ENCODE data around the gene ARHGAP23. TPM values are rescaled to one million over a fixed set of nuclear protein-coding genes. Genes with fewer than 3 reads are reported as not detected.

Gene ARHGAP23
- total RNA-seq, 1 experiment from 2014 or later, result 97.9 TPM

DNA sequence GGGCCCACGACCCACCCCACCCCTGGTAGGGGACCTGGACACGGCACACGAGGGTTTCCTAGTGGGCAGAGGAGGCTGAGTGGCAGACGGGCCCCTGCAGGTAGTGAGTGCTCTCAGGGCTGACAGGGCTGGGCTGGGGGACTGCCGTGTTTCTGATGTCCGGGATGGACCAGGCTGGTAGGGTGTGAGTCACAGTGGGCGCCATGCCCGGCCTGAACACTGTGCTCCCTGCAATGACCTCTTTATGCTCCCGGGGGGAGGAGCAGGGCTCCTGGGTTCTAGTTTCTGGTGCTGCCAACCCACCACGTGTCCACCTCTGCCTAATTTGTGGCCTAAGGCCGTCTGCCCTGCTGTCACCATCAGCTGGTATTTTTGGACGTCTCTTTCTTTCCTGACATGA, 26.3 kb downstream of the ARHGAP23 start:
- Histone ChIP-seq H3K18ac (ENCODE audit: insufficient read length, low read depth, low read length) (no peak overlapping the region), H4K5ac (ENCODE audit: insufficient read length, low read depth, low read length) (no peak overlapping the region), H3K23ac (ENCODE audit: insufficient read length, low read depth, low read length) (no peak overlapping the region), H3K9ac (ENCODE audit: extremely low read depth, insufficient read length, low read length) (no peak overlapping the region), H3K9me3 (ENCODE audit: control insufficient read depth, low read depth, low read length) (no peaks in the 10 kb centered on the region), H4K20me1 (ENCODE audit: control insufficient read depth, insufficient read depth, insufficient read length) (peaks cover 1% of the 10 kb centered on the region), H2BK20ac (ENCODE audit: low read depth, low read length, poor library complexity, severe bottlenecking) (no peak overlapping the region), H3K4me2 (ENCODE audit: insufficient read depth, insufficient read length, low read length) (peak overlapping the region; percentile 57), H2BK120ac (ENCODE audit: low read depth, low read length, poor library complexity, severe bottlenecking) (no peak overlapping the region), H2BK5ac (ENCODE audit: insufficient read length, low read length) (no peak overlapping the region), H2AK5ac (ENCODE audit: insufficient read length, low read length) (no peak overlapping the region), H3K27me3 (ENCODE audit: insufficient read depth, low read length) (no peaks in the 10 kb centered on the region), H4K8ac (replicated peaks; ENCODE audit: insufficient read length, low read depth, low read length) (no peak overlapping the region), H2AFZ (ENCODE audit: low read length) (no peak overlapping the region), H2BK12ac (ENCODE audit: insufficient read length, low read depth, low read length) (no peak overlapping the region), H3K56ac (ENCODE audit: insufficient read length, low read depth, low read length) (no peak overlapping the region), H3K4me1 (ENCODE audit: insufficient read depth, low read length) (peaks cover 24% of the 10 kb centered on the region), H3K4ac (ENCODE audit: low read depth, low read length) (no peak overlapping the region), H3K79me2 (ENCODE audit: insufficient read depth, low read length) (peaks cover 26% of the 10 kb centered on the region; the same call in 1 of the 2 replicates), H3K23me2 (ENCODE audit: insufficient read length, low read depth, low read length, poor library complexity, severe bottlenecking) (peaks cover 19% of the 10 kb centered on the region), H3K27ac (ENCODE audit: insufficient read length, low read depth, low read length) (no peak overlapping the region), H4K91ac (ENCODE audit: insufficient read length, low read depth, low read length) (no peak overlapping the region), H3T11ph (ENCODE audit: low read length) (no peak overlapping the region), H3K79me1 (ENCODE audit: insufficient read depth, low read depth, low read length, poor library complexity, severe bottlenecking) (peaks cover 2% of the 10 kb centered on the region), H3K14ac (ENCODE audit: insufficient read depth, low read length) (no peak overlapping the region; the same call in 1 of the 2 replicates), H2BK15ac (ENCODE audit: low read depth, low read length) (no peak overlapping the region)
- H3K4me1 Mint-ChIP-seq, result peaks cover 55 to 65% of the 10 kb centered on the region in 2 experiments
- H3K4me3 Mint-ChIP-seq, result peak overlapping the region; percentile 69 to 75
- H3K27me3 Mint-ChIP-seq (ENCODE audit: low read depth), result no peaks in the 10 kb centered on the region; the same call in 1 of the 2 replicates
- peak overlapping the region in 2 of 3 experiments; percentile 84 to 92; a peak in 3 of 7 replicates for H3K27ac Mint-ChIP-seq
- TF ChIP-seq, protein P1, sequence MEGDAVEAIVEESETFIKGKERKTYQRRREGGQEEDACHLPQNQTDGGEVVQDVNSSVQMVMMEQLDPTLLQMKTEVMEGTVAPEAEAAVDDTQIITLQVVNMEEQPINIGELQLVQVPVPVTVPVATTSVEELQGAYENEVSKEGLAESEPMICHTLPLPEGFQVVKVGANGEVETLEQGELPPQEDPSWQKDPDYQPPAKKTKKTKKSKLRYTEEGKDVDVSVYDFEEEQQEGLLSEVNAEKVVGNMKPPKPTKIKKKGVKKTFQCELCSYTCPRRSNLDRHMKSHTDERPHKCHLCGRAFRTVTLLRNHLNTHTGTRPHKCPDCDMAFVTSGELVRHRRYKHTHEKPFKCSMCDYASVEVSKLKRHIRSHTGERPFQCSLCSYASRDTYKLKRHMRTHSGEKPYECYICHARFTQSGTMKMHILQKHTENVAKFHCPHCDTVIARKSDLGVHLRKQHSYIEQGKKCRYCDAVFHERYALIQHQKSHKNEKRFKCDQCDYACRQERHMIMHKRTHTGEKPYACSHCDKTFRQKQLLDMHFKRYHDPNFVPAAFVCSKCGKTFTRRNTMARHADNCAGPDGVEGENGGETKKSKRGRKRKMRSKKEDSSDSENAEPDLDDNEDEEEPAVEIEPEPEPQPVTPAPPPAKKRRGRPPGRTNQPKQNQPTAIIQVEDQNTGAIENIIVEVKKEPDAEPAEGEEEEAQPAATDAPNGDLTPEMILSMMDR (conservative IDR thresholded peaks at IDR 0.05), result no peak
- H3K36me3 Mint-ChIP-seq (ENCODE audit: insufficient read depth in 1 of 3, low read depth in 3 of 3), result peaks cover 6 to 20% (median 8%) of the 10 kb centered on the region in 3 experiments
- no CpG with 5 or more reads among the region's 12 CpGs for whole genome bisulfite sequencing (ENCODE audit: extremely low coverage, insufficient read length, low lambda C conversion rate)
- no peak for DNase-seq
- no peaks in the 10 kb centered on the region for H3K9me3 Mint-ChIP-seq
